Measurements from ENCODE around the gene GRIK3. TPM values are rescaled to one million over a fixed set of nuclear protein-coding genes. Genes with fewer than 3 reads are reported as not detected.

The GRIK3 gene
- total RNA-seq, 1 experiment from 2014 or later = not detected

GRCh38 chr1:36864182-36864822, 170.0 kb downstream of the GRIK3 start:
- no peaks in the 10 kb centered on the region for H3K9me2 ChIP-seq (replicated peaks; ENCODE audit: insufficient read depth, low read length)

DNA sequence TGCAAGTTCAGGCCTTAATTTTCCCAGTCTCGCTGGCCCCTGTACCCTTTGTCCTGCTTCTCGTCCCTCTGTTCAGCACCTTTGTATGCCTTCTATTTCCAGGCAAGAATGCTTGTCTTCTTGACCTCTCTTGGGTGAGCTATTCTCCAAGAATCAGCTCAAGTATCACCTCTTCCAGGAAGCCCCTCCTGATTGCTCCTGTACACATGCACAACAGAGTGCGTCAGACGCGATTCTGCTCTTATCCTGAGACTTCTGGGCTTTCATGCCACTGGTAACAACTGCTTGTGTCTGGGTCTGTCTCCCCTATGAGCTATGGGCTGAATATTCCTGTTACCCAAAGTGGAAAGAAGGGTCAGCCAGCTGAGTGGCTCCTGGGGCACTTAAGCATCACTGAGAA, 170.8 kb downstream of the GRIK3 start:
- no peaks in the 10 kb centered on the region for H4K20me1 ChIP-seq (ENCODE audit: insufficient read depth, low read depth, low read length)
- H3K9me3 ChIP-seq (ENCODE audit: low read length) = no peaks in the 10 kb centered on the region
- H3K9ac ChIP-seq (ENCODE audit: low read length) = no peak overlapping the region
- H2AFZ ChIP-seq (ENCODE audit: low read length) = no peak overlapping the region
- H3K4me3 ChIP-seq (ENCODE audit: low read length) = no peak overlapping the region
- no peak for DNase-seq
- no peaks in the 10 kb centered on the region for H3K79me2 ChIP-seq (ENCODE audit: low read length)
- H3K4me2 ChIP-seq (ENCODE audit: low read depth, low read length, poor library complexity, severe bottlenecking) = no peak overlapping the region
- no peaks in the 10 kb centered on the region for H3K9me2 ChIP-seq (replicated peaks; ENCODE audit: insufficient read depth, low read length)
- no peaks in the 10 kb centered on the region for H3K36me3 ChIP-seq (ENCODE audit: insufficient read depth, low read length)
- H3K27ac ChIP-seq (ENCODE audit: low read length) = no peak overlapping the region
- no peaks in the 10 kb centered on the region for H3K27me3 ChIP-seq (ENCODE audit: low read length)
- H3K4me1 ChIP-seq (ENCODE audit: low read length) = no peaks in the 10 kb centered on the region

More at GRCh38 chr1:36864182-36864822, 170.0 kb downstream of the GRIK3 start:
- Histone ChIP-seq H3K27ac (ENCODE audit: low read length) (no peak overlapping the region), H2AFZ (ENCODE audit: low read length) (no peak overlapping the region), H3K27me3 (ENCODE audit: low read length) (no peaks in the 10 kb centered on the region), H3K9ac (ENCODE audit: low read length) (no peak overlapping the region), H3K4me2 (ENCODE audit: low read depth, low read length, poor library complexity, severe bottlenecking) (no peak overlapping the region), H3K36me3 (ENCODE audit: insufficient read depth, low read length) (no peaks in the 10 kb centered on the region), H3K4me3 (ENCODE audit: low read length) (no peak overlapping the region), H3K79me2 (ENCODE audit: low read length) (no peaks in the 10 kb centered on the region), H3K4me1 (ENCODE audit: low read length) (no peaks in the 10 kb centered on the region), H3K9me3 (ENCODE audit: low read length) (no peaks in the 10 kb centered on the region), H4K20me1 (ENCODE audit: insufficient read depth, low read depth, low read length) (no peaks in the 10 kb centered on the region)
- peak; percentile 84 for DNase-seq

GRCh38 chr1:36863061-36863460, 171.3 kb downstream of the GRIK3 start:
- H4K20me1 ChIP-seq (ENCODE audit: insufficient read depth, low read depth, low read length) = no peaks in the 10 kb centered on the region
- H3K4me1 ChIP-seq (ENCODE audit: low read length) = no peaks in the 10 kb centered on the region
- H3K27ac ChIP-seq (ENCODE audit: low read length) = no peak overlapping the region
- no peaks in the 10 kb centered on the region for H3K36me3 ChIP-seq (ENCODE audit: insufficient read depth, low read length)
- no peak overlapping the region for H3K4me2 ChIP-seq (ENCODE audit: low read depth, low read length, poor library complexity, severe bottlenecking)
- no peak overlapping the region for H3K9ac ChIP-seq (ENCODE audit: low read length)
- no peak overlapping the region for H3K4me3 ChIP-seq (ENCODE audit: low read length)
- no peaks in the 10 kb centered on the region for H3K9me3 ChIP-seq (ENCODE audit: low read length)
- no peaks in the 10 kb centered on the region for H3K9me2 ChIP-seq (replicated peaks; ENCODE audit: insufficient read depth, low read length)
- H2AFZ ChIP-seq (ENCODE audit: low read length) = no peak overlapping the region
- no peaks in the 10 kb centered on the region for H3K27me3 ChIP-seq (ENCODE audit: low read length)
- no peak for DNase-seq
- H3K79me2 ChIP-seq (ENCODE audit: low read length) = no peaks in the 10 kb centered on the region

- Histone ChIP-seq H3K79me2 (ENCODE audit: low read length) (no peaks in the 10 kb centered on the region), H3K9ac (ENCODE audit: low read length) (no peak overlapping the region)
These were observed 172.9 kb downstream of the GRIK3 start for GRCh38 chr1:36861375-36861774.

DNA sequence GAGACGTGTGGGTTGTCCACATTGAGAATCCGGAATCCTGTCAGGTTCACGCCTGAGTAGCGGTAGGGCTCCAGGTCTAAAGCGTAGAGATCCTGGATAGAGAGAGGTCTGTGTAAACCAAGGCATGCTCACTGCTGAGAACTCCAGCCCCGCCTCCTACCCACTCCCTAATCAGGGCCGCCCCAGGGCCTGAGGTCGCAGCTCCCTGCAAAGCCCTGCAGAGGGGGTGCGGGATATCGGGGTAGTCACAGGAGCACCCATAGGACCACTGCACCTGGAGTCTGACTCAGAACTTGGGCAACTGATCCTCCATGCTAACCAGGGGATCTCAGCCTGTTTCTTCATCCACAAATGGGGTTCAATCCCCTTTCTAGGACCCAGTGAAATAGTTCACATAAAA, 174.4 kb downstream of the GRIK3 start:
- Histone ChIP-seq H3K27ac (ENCODE audit: low read length) (no peak overlapping the region), H3K4me2 (ENCODE audit: low read depth, low read length, poor library complexity, severe bottlenecking) (no peak overlapping the region), H3K79me2 (ENCODE audit: low read length) (no peaks in the 10 kb centered on the region), H2AFZ (ENCODE audit: low read length) (no peak overlapping the region), H3K36me3 (ENCODE audit: insufficient read depth, low read length) (no peaks in the 10 kb centered on the region), H4K20me1 (ENCODE audit: insufficient read depth, low read depth, low read length) (no peaks in the 10 kb centered on the region), H3K9me2 (replicated peaks; ENCODE audit: insufficient read depth, low read length) (no peaks in the 10 kb centered on the region), H3K9ac (ENCODE audit: low read length) (no peak overlapping the region), H3K27me3 (ENCODE audit: low read length) (no peaks in the 10 kb centered on the region), H3K9me3 (ENCODE audit: low read length) (no peaks in the 10 kb centered on the region), H3K4me3 (ENCODE audit: low read length) (no peak overlapping the region), H3K4me1 (ENCODE audit: low read length) (peaks cover 6% of the 10 kb centered on the region)
- DNase-seq = no peak

More at GRCh38 chr1:36861375-36861774, 172.9 kb downstream of the GRIK3 start:
- Histone ChIP-seq H3K27ac (ENCODE audit: low read length) (no peak overlapping the region), H3K4me2 (ENCODE audit: low read depth, low read length, poor library complexity, severe bottlenecking) (no peak overlapping the region), H4K20me1 (ENCODE audit: insufficient read depth, low read depth, low read length) (no peaks in the 10 kb centered on the region), H3K9me3 (ENCODE audit: low read length) (no peaks in the 10 kb centered on the region), H3K4me3 (ENCODE audit: low read length) (no peak overlapping the region), H2AFZ (ENCODE audit: low read length) (no peak overlapping the region), H3K36me3 (ENCODE audit: insufficient read depth, low read length) (no peaks in the 10 kb centered on the region), H3K9me2 (replicated peaks; ENCODE audit: insufficient read depth, low read length) (no peaks in the 10 kb centered on the region), H3K27me3 (ENCODE audit: low read length) (no peaks in the 10 kb centered on the region), H3K4me1 (ENCODE audit: low read length) (peaks cover under 1% of the 10 kb centered on the region)
- no peak for DNase-seq

DNA sequence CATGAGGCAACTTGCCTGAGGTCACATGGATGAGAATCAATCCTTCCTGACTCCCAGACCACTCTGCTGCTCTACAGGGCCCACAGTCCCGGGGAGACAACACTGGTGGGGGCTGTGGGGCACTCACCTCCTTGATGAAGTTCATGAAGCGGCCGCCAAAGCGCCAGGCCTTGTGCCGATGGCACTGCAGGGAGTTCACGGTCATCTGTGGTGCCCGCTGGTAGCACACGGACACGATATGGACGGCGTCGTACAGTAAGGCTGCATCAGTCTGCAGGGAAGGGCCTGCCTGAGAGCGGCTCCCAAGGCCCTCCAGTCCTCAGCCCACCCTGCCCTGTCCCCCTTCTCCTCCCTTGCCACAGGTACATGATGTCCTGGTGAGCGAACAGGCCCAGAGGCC, 175.3 kb downstream of the GRIK3 start:
- Histone ChIP-seq H3K4me3 (ENCODE audit: low read length) (no peak overlapping the region), H3K4me2 (ENCODE audit: low read depth, low read length, poor library complexity, severe bottlenecking) (no peak overlapping the region), H3K79me2 (ENCODE audit: low read length) (no peaks in the 10 kb centered on the region), H4K20me1 (ENCODE audit: insufficient read depth, low read depth, low read length) (no peaks in the 10 kb centered on the region), H3K9ac (ENCODE audit: low read length) (no peak overlapping the region), H3K27me3 (ENCODE audit: low read length) (no peaks in the 10 kb centered on the region), H2AFZ (ENCODE audit: low read length) (no peak overlapping the region), H3K36me3 (ENCODE audit: insufficient read depth, low read length) (no peaks in the 10 kb centered on the region), H3K9me3 (ENCODE audit: low read length) (no peaks in the 10 kb centered on the region), H3K4me1 (ENCODE audit: low read length) (peaks cover 6% of the 10 kb centered on the region), H3K9me2 (replicated peaks; ENCODE audit: insufficient read depth, low read length) (no peaks in the 10 kb centered on the region), H3K27ac (ENCODE audit: low read length) (no peak overlapping the region)
- no peak for DNase-seq

- H2AFZ ChIP-seq (ENCODE audit: low read length) = no peak overlapping the region
- no peaks in the 10 kb centered on the region for H3K27me3 ChIP-seq (ENCODE audit: low read length)
- no peak for DNase-seq
- H3K4me3 ChIP-seq (ENCODE audit: low read length) = no peak overlapping the region
- no peak overlapping the region for H3K9ac ChIP-seq (ENCODE audit: low read length)
- no peak overlapping the region for H3K27ac ChIP-seq (ENCODE audit: low read length)
- peaks cover 6% of the 10 kb centered on the region for H3K4me1 ChIP-seq (ENCODE audit: low read length)
- no peaks in the 10 kb centered on the region for H3K9me3 ChIP-seq (ENCODE audit: low read length)
- H3K4me2 ChIP-seq (ENCODE audit: low read depth, low read length, poor library complexity, severe bottlenecking) = no peak overlapping the region
- no peaks in the 10 kb centered on the region for H3K79me2 ChIP-seq (ENCODE audit: low read length)
- no peaks in the 10 kb centered on the region for H3K36me3 ChIP-seq (ENCODE audit: insufficient read depth, low read length)
- H3K9me2 ChIP-seq (replicated peaks; ENCODE audit: insufficient read depth, low read length) = no peaks in the 10 kb centered on the region
- no peaks in the 10 kb centered on the region for H4K20me1 ChIP-seq (ENCODE audit: insufficient read depth, low read depth, low read length)
These were observed 175.8 kb downstream of the GRIK3 start for GRCh38 chr1:36858553-36858952.

GRCh38 chr1:36857754-36858153, 176.6 kb downstream of the GRIK3 start:
- Histone ChIP-seq H2AFZ (ENCODE audit: low read length) (no peak overlapping the region), H4K20me1 (ENCODE audit: insufficient read depth, low read depth, low read length) (no peaks in the 10 kb centered on the region), H3K27me3 (ENCODE audit: low read length) (no peaks in the 10 kb centered on the region), H3K9me3 (ENCODE audit: low read length) (no peaks in the 10 kb centered on the region), H3K4me1 (ENCODE audit: low read length) (peaks cover 6% of the 10 kb centered on the region), H3K4me3 (ENCODE audit: low read length) (no peak overlapping the region), H3K79me2 (ENCODE audit: low read length) (no peaks in the 10 kb centered on the region), H3K9me2 (replicated peaks; ENCODE audit: insufficient read depth, low read length) (no peaks in the 10 kb centered on the region), H3K9ac (ENCODE audit: low read length) (no peak overlapping the region), H3K4me2 (ENCODE audit: low read depth, low read length, poor library complexity, severe bottlenecking) (no peak overlapping the region), H3K27ac (ENCODE audit: low read length) (no peak overlapping the region), H3K36me3 (ENCODE audit: insufficient read depth, low read length) (no peaks in the 10 kb centered on the region)
- no peak for DNase-seq
